ENCODE results near the gene BMPR2. TPM values are rescaled to one million over a fixed set of nuclear protein-coding genes. Genes with fewer than 3 reads are reported as not detected.

Gene BMPR2
- total and polyA plus RNA-seq, 2 of the 4 experiments (the other 2 are of a cell fraction), result 17.0 to 30.1 TPM

DNA sequence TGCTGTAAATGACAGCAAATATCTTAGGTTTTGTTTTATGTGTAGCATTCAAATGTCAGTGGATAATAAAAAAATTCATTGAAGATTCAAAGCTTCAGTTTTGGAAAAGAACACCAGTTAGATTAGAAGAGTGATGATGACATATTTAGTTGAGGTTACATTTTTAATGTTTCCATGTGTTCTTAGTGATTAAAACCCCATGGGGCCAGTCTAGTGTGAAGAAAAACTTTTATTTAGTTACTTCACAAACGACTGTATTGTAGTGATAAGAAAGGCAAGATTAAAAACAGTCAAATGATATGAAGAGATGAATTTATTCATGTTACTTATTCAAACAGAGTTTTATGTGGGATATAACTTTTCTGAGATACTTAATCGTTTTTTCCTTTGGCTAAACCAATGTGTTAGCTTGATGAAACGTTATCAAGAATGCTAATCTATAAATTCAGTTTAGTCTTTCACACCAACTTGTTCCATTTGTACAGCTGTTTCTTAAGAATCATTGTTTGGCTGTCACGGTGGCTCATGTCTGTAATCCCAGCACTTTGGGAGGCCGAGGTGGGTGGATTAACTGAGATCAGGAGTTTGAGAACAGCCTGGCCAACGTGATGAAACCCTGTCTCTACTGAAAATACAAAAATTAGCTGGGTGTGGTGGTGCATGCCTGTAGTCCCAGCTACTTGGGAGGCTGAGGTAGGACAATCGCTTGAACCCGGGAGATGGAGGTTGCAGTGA, 11.6 kb downstream of the BMPR2 start:
- WGBS, 2 experiments (ENCODE audit: extremely low coverage in 2 of 2, insufficient read length in 1 of 2), result no CpG with 5 or more reads among the region's 8 CpGs
- no peak overlapping the region for H2BK20ac ChIP-seq (ENCODE audit: low read depth, low read length)
- H3K27me3 ChIP-seq (ENCODE audit: control insufficient read depth, insufficient read depth, low read length), result no peaks in the 10 kb centered on the region
- H3K56ac ChIP-seq (ENCODE audit: extremely low read depth, insufficient read depth, low read length), result peak overlapping the region; percentile 3; the same call in 1 of the 2 replicates
- H3K4me2 ChIP-seq (ENCODE audit: low read depth, low read length), result no peak overlapping the region
- H2BK120ac ChIP-seq (ENCODE audit: low read depth, low read length), result no peak overlapping the region
- H3K4me1 ChIP-seq (ENCODE audit: control insufficient read depth, insufficient read depth, low read length), result no peaks in the 10 kb centered on the region; the same call in 1 of the 2 replicates
- H3K79me1 ChIP-seq (ENCODE audit: low read depth in 1 of 2, low read length in 2 of 2), result peaks cover 5 to 49% of the 10 kb centered on the region in 2 experiments; a peak in 3 of 4 replicates
- no peaks in the 10 kb centered on the region for H3K9me3 ChIP-seq (ENCODE audit: control insufficient read depth, insufficient read depth, low read length)
- H3K9me1 ChIP-seq (ENCODE audit: insufficient read depth, low read length), result peaks cover 3% of the 10 kb centered on the region; the same call in 1 of the 2 replicates
- no peak overlapping the region for H4K8ac ChIP-seq (ENCODE audit: low read depth in 2 of 2, low read length in 2 of 2)
- no peak overlapping the region for H2BK5ac ChIP-seq (ENCODE audit: low read depth, low read length, poor library complexity, severe bottlenecking)
- H3K27ac ChIP-seq (ENCODE audit: insufficient read depth, low read length), result no peak overlapping the region
- no peak overlapping the region for H3K18ac ChIP-seq (ENCODE audit: low read depth, low read length)
- dilution Hi-C loops (cut with HindIII; ENCODE audit: low sequenced_read_pairs, unreplicated experiment), result no loop called here
- no peak for TF ChIP-seq RCOR1 (IDR thresholded peaks at IDR 0.05; ENCODE audit: insufficient replicate concordance, low read length)
- no peak for TF ChIP-seq CHD1 (IDR thresholded peaks at IDR 0.05; ENCODE audit: low read depth, low read length)
- TF ChIP-seq CEBPB (IDR thresholded peaks at IDR 0.05; ENCODE audit: low read depth, low read length), result no peak
- no peak for TF ChIP-seq MXI1 (IDR thresholded peaks at IDR 0.05; ENCODE audit: borderline replicate concordance, low read depth, low read length)
- no peak for TF ChIP-seq FOS (IDR thresholded peaks at IDR 0.05; ENCODE audit: low read depth, low read length)
- TF ChIP-seq, protein P1, sequence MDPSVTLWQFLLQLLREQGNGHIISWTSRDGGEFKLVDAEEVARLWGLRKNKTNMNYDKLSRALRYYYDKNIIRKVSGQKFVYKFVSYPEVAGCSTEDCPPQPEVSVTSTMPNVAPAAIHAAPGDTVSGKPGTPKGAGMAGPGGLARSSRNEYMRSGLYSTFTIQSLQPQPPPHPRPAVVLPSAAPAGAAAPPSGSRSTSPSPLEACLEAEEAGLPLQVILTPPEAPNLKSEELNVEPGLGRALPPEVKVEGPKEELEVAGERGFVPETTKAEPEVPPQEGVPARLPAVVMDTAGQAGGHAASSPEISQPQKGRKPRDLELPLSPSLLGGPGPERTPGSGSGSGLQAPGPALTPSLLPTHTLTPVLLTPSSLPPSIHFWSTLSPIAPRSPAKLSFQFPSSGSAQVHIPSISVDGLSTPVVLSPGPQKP (IDR thresholded peaks at IDR 0.05; ENCODE audit: borderline replicate concordance, low read depth, low read length), result no peak
- no peak for TF ChIP-seq BHLHE40 (IDR thresholded peaks at IDR 0.05; ENCODE audit: low read depth, low read length)
- TF ChIP-seq MAFK (IDR thresholded peaks at IDR 0.05; ENCODE audit: low read depth, low read length), result no peak
- TF ChIP-seq POLR2A (IDR thresholded peaks at IDR 0.05; ENCODE audit: low read depth, low read length), result no peak
- no peak for TF ChIP-seq RFX5 (IDR thresholded peaks at IDR 0.05; ENCODE audit: low read depth, low read length)
- TF ChIP-seq, protein P2, sequence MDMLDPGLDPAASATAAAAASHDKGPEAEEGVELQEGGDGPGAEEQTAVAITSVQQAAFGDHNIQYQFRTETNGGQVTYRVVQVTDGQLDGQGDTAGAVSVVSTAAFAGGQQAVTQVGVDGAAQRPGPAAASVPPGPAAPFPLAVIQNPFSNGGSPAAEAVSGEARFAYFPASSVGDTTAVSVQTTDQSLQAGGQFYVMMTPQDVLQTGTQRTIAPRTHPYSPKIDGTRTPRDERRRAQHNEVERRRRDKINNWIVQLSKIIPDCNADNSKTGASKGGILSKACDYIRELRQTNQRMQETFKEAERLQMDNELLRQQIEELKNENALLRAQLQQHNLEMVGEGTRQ (IDR thresholded peaks at IDR 0.05; ENCODE audit: low read depth, low read length), result no peak
- TF ChIP-seq SMC3 (IDR thresholded peaks at IDR 0.05; ENCODE audit: low read depth, low read length), result no peak
- TF ChIP-seq MAZ (IDR thresholded peaks at IDR 0.05; ENCODE audit: borderline replicate concordance, low read depth, low read length), result no peak
- no peak overlapping the region for H4K91ac ChIP-seq (ENCODE audit: insufficient read depth, low read depth, low read length)
- H3K23ac ChIP-seq (ENCODE audit: low read depth, low read length), result no peak overlapping the region
- H3K4ac ChIP-seq (ENCODE audit: low read depth, low read length), result no peak overlapping the region
- H3K4me3 ChIP-seq (ENCODE audit: insufficient read depth, low read depth, low read length), result no peak overlapping the region
- H2AFZ ChIP-seq (replicated peaks; ENCODE audit: low read length, poor library complexity), result no peak overlapping the region
- H3K36me3 ChIP-seq (ENCODE audit: control insufficient read depth, insufficient read depth, low read length), result 0 out of 2 replicates have a peak, but pooled peaks cover 2% of the 10 kb centered on the region
- no peak overlapping the region for H3K9ac ChIP-seq (ENCODE audit: low read depth, low read length)
- ChIA-PET CTCF (interaction anchor here (0.6 kb wide), 1 partner anchor 43 kb away, joined by 3 read pairs; no protein-coding TSS in a partner anchor), POLR2A (ENCODE audit: unreplicated experiment) (no interaction called here)
- BruUV-seq (replicated peaks), result no TSS peak
- no peak overlapping the region for H4K5ac ChIP-seq (ENCODE audit: low read depth, low read length)
- no peak for DNase-seq
- ATAC-seq (ENCODE audit: low read depth), result no peak
- no peak overlapping the region for H2BK15ac ChIP-seq (ENCODE audit: low read depth, low read length)
- intact Hi-C loops (cut with micrococcal nuclease), result no loop called here
- H3K14ac ChIP-seq (replicated peaks; ENCODE audit: low read depth, low read length), result no peak overlapping the region
- in situ Hi-C loops (cut with MboI; ENCODE audit: low sequenced_read_pairs), result no loop called here
- H2AK5ac ChIP-seq (ENCODE audit: low read depth, low read length), result no peak overlapping the region
- no peak overlapping the region for H2AK9ac ChIP-seq (replicated peaks; ENCODE audit: low read depth, low read length, poor library complexity)
- peaks cover 35% of the 10 kb centered on the region for H4K20me1 ChIP-seq (ENCODE audit: insufficient read depth, low read length)
